Measurements from ENCODE around the gene CERS3.
"Not testable (repeated sequence)": the region's sequence is repeated elsewhere in the genome, so short reads cannot be mapped to it uniquely, and the experiment has no call there.

Gene CERS3

DNA sequence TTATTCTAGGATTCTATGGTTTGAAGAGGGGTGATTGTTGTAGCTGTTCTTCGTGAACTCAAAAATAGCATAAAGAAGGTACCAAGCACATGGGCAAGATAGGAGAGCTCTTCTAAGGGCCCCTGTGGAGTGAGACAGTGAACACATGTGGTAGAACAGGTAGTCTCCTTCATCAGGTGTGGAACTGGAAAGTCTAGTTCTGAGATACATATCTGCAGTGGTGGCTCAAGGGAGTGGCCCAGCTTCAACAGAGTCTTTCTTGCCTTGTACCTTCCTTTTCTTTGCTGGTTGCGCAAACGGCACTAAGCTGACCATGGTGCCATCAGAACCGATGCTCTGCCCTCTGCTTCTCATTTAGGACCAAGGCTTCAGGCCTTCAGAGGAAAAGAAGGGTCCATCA is 65.2 kb downstream of the CERS3 start:
- DNase-seq = no peak

DNA sequence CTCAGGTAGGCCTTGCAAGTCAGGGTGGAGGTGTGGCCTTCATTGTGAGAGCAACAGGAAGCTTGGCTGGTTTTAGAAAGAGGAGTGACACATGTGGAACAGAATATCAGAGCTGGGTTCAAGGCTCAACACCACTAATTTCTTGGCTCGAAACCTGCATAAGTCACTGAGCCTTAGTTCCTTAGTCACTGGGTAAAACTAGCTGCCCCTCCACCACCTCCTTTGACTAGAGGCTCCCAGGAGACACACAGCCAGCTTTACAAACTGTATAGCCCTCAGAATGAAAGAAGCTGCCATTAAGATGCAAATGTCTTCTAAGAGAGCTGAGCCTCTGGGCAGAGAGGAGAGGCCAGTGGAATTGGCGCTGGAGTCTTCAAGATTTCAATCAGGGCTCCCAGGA is 67.7 kb downstream of the CERS3 start:
- no peak for DNase-seq

GRCh38 chr15:100457201-100457600 is 71.5 kb downstream of the CERS3 start:
- DNase-seq = no peak

DNA sequence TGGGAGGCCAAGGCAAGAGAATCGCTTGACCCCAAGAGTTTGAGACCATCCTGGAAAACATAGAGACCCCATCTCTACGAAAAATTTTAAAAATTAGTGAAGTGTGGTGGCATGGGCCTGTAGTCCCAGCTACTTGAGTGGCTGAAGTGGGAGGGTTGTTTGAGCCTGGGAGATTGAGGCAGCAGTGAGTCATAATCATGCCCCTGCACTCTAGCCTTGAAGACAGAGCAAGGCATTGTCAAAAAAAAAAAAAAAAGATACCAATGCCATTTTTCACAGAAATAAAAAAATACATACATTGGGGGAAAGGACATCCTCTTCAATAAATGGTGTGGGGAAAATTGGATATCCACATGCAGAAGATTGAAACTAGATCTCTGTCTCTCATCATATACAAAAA is 74.6 kb downstream of the CERS3 start:
- DNase-seq = no peak

DNA sequence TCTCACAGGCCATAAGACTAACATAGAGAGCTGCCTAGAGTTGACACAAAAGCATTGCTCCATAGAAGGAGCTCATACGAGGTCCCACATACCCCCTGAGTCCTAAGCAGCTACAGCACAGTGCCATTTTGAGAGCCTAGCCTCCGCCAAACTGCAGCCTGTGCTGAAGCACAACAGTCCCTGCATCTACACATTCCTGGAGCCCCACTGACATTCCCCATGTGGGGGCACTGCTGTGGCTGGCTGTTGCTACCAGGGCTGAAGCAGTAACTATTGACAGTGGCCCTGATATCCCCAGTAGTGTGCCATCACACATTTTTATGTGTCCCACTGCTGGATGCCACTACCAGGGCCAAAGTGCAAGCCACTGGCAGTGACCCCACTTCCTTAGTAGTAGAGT is 80.3 kb downstream of the CERS3 start:
- DNase-seq = no peak

DNA sequence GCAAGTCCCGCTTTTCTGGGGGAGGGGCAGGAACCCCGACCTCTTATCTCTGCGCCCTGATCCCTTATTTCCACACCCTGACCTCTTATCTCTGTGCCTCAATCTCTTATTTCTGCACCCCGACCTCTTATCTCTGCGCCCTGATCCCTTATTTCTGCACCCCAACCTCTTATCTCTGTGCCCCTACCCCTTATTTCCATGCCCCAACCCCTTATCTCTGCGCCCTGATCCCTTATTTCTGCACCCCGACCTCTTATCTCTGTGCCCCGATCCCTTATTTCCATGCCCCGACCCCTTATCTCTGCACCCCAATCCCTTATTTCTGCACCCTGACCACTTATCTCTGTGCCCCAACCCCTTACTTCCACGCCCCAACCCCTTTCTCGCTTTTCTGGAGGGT is 87.7 kb downstream of the CERS3 start:
- DNase-seq = not testable (repeated sequence)

- DNase-seq = no peak
Observed at GRCh38 chr15:100439514-100439913, 89.2 kb downstream of the CERS3 start.

GRCh38 chr15:100438570-100438969 is 90.2 kb downstream of the CERS3 start:
- peak; percentile 14 for DNase-seq

GRCh38 chr15:100437261-100437660 is 91.5 kb downstream of the CERS3 start:
- DNase-seq = no peak

DNA sequence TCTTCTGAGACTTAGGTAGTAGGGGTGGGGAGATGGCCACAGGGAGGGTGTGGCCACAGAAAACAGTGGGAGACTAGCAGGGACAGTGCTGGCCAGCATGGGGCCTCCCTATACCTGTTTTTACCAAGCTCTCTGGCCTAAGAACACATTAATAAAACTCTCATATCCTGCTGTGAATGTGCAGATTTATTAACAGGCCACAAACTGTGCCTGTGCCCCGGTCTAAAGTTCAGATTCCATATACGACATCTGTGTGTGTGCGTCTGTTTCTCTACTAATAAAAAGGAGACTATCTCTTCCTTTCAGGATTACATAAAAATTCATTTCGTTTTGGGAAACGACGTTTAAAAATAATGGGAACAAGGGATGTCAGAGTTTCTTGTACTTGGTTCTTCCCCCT is 94.2 kb downstream of the CERS3 start:
- no peak for DNase-seq

DNA sequence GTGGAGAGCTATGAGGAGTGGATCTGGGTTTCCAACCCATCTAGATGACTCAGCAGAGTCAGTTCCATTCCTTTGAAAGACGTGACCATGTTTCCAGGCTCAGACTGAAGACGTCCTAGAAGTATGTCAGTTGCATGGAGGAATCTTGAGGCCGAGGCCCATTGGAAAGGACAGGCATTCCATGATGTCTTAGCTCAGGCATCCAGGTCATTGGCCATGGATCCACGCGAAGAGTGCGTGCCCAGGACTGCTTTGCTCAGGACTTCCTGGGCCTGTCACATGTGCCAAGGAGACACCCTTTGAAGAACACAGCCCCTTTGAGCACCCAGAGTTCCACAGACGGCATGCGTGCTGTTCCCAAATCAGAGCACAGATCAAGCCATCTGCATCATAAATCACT is 94.7 kb downstream of the CERS3 start:
- no peak for DNase-seq

DNA sequence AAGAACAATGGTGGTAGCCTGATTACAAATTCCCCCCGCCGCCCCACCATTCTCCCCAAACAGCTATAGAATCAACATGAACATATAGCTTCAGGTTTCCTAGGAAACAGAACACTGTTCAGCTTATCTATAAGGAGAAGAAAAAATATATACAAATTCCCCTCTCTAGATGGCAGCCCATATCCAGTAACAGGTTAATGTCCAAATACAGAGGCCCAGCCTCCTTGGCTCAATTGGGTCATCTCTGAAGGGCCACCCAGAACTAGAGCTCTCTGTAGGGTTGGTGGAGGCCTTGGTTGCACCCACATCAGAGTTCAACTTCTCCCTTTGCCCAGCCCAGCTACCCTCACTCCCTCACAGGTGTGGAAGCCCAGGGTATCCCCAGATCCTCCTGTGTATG is 95.4 kb downstream of the CERS3 start:
- no peak for DNase-seq

DNA sequence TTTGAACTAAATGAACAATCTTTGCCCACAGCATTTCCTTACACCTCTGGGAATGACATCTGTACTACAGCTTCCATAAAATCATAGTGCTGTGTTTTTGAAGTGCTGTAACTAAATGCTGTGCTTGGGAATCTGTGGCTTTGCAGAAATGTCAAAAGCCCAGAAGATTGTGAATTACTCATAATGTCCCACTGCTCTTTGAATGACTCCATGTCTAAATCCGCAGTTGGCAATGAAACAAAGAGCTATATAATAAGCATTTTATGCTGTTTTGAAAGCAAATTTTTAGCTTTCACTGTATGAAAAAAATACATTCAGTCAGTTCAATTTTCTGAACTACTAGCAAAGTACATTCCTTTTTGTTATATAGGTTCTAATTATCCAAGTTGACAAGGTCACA is 98.3 kb downstream of the CERS3 start:
- DNase-seq = no peak

DNA sequence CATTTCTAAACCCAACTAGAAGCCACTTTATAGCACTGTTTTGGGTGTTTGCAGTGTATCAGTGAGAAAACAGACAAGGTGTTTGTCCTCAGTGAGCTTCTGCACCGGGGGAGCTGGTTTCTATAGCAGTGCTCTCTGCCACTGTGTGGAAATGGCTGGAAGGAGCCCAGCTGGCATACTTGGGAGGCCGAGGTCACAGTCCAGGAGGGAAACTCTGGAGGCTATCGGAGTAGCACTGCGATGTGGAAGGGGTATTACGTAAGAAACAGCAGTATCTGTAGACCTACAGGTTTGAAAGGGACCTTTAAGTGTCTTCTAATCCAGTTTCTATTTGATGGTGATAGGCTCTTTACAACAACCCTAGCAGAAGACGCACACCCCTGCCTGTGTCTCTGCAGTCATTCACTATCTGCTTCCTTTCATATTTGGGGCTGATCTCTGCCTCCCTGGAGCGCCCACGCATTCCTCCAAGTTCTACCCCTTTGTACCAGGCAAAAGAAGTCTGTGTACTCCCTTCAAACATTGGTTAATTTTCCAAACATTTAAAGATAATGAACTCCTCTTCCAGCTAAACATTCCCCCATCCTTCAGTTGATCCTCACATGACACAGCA is 99.5 kb downstream of the CERS3 start:
- DNase-seq = no peak

- no peak for DNase-seq
Observed at GRCh38 chr15:100426937-100427336, 101.8 kb downstream of the CERS3 start.

DNA sequence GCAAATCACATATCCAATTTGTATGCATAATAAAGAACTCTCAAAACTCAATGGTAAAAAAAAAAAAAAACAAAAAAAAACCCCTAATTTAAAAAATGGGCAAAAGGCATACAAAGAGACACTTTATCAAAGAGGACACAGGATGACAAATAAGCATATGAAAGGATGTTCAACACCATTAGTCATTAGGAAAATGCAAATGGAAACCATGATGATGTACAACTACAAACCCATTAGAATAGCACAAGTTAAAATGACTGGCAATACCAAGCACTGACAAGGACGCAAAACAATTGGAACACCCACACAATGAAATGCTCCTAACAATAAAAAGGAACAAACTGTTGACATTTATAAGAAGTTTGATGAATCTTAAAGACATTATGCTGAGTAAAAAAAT is 123.6 kb downstream of the CERS3 start:
- DNase-seq = no peak

DNA sequence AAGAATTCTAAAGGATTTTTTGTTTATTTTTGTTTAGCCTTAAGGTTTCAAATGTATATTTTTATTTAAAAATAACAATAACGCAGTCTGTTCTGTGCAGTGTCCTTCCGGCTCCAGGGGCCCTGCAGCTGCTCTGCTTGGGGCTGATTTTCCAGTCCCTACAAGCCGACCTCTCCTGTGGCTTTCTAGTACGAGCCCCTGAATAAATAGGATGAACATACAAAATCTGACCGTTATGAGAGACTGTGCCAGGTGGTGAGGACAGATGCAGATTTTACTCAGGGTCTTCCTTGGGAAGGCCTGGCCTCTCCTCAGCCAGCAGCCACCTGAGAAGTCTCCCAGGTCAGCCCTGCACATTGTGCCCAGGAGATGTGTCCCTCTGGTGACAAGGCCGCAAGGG is 127.8 kb downstream of the CERS3 start:
- DNase-seq = no peak

GRCh38 chr15:100394736-100395440 is 133.9 kb downstream of the CERS3 start:
- DNase-seq = no peak

DNA sequence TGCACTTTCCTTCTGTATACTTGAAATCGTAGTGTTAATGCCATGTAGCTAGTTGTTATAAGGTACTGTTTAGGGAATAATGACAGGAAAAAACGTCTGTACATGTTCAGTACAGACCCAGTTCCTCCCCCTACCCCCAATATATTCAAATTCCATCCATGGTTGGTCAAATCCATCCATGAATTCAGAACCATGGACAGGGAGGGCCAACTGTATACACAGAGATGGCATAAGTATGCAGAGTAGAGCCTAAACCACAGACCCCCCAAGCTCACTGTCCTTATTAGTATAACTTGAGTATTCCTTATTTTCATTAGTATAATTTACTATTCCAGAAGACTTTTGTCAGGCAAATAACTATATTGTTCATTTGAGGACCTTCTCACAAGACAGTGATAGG is 135.7 kb downstream of the CERS3 start:
- no peak for DNase-seq

- DNase-seq = no peak
Observed at GRCh38 chr15:100385300-100386050, 143.3 kb downstream of the CERS3 start.

- no peak for DNase-seq
Observed at GRCh38 chr15:100384108-100384410, 144.7 kb downstream of the CERS3 start.

- no peak for DNase-seq
Observed at GRCh38 chr15:100383302-100384107, 145.2 kb downstream of the CERS3 start.

DNA sequence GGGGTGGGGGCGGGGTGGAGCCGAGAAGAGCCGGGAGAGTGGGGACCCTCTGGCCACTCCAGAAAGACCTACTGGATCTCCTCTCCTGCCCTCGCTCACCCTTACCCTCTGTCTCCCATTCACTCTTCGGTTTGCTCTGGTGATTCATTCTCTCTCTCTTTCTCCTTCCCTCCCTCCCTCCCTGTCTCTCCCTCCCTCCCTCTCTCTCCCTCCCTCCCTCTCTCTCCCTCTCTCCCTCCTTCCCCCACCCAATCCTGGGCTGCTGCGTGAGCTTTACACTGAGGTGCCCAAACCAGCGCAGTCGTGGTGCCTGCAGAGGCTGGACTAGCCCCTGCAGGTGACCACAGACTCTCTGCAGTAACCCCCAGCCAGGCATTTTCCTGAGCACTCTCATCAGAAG is 154.8 kb downstream of the CERS3 start:
- no peak for DNase-seq
